Measurements from ENCODE around the gene SNCAIP. TPM values are rescaled to one million over a fixed set of nuclear protein-coding genes. Genes with fewer than 3 reads are reported as not detected.
A peak's percentile ranks its signal among the peaks of the same experiment; 100 is the strongest.

Gene SNCAIP
- polyA plus RNA-seq, 10 donors: 8.1 to 14.1 (median 11.2) TPM

- DNase-seq: no peak
Observed at GRCh38 chr5:122392224-122392623, 80.2 kb downstream of the SNCAIP start.

- peak in 2 of 3 donors; percentile 52 to 77 for DNase-seq
Observed at GRCh38 chr5:122392824-122393223, 80.8 kb downstream of the SNCAIP start.

GRCh38 chr5:122394284-122394930, 82.4 kb downstream of the SNCAIP start:
- DNase-seq: no peak

- no peak for DNase-seq
Observed at GRCh38 chr5:122398016-122398415, 86.0 kb downstream of the SNCAIP start.

- no peak for DNase-seq
Observed at GRCh38 chr5:122400341-122400740, 88.3 kb downstream of the SNCAIP start.

- DNase-seq: peak in 2 of 3 donors; percentile 66 to 84
Observed at GRCh38 chr5:122400938-122401337, 88.9 kb downstream of the SNCAIP start.

GRCh38 chr5:122401976-122402725, 90.1 kb downstream of the SNCAIP start:
- no peak for DNase-seq

GRCh38 chr5:122402955-122403685, 91.1 kb downstream of the SNCAIP start:
- no peak for DNase-seq

GRCh38 chr5:122404018-122404417, 92.0 kb downstream of the SNCAIP start:
- no peak for DNase-seq

- DNase-seq: no peak
Observed at GRCh38 chr5:122404653-122405362, 92.8 kb downstream of the SNCAIP start.

GRCh38 chr5:122405751-122406150, 93.7 kb downstream of the SNCAIP start:
- no peak for DNase-seq

- DNase-seq: no peak
Observed at GRCh38 chr5:122406181-122406580, 94.1 kb downstream of the SNCAIP start.

- no peak for DNase-seq
Observed at GRCh38 chr5:122408592-122409224, 96.7 kb downstream of the SNCAIP start.

- no peak for DNase-seq
Observed at GRCh38 chr5:122412966-122413365, 100.9 kb downstream of the SNCAIP start.

GRCh38 chr5:122413722-122414121, 101.7 kb downstream of the SNCAIP start:
- DNase-seq: no peak

GRCh38 chr5:122415030-122415800, 103.2 kb downstream of the SNCAIP start:
- peak; percentile 65 to 85 (median 75) for DNase-seq

GRCh38 chr5:122415801-122416120, 103.7 kb downstream of the SNCAIP start:
- no peak for DNase-seq

GRCh38 chr5:122419142-122419894, 107.3 kb downstream of the SNCAIP start:
- no peak for DNase-seq

- DNase-seq: peak in 1 of 3 donors; percentile 69
Observed at GRCh38 chr5:122420091-122420490, 108.1 kb downstream of the SNCAIP start.
